ENCODE measurements around the gene CEND1.

- no peak for TF ChIP-seq POLR2AphosphoS5 (IDR thresholded peaks at IDR 0.05)
- no peak for TF ChIP-seq EP300 (IDR thresholded peaks at IDR 0.05)
- TF ChIP-seq POLR2A (IDR thresholded peaks at IDR 0.05), result no peak
- no peak for TF ChIP-seq CTCF (IDR thresholded peaks at IDR 0.05)
Observed at GRCh38 chr11:742571-743201, 47.2 kb downstream of the CEND1 start.
